ENCODE data around the gene TCTN1. TPM values are rescaled to one million over a fixed set of nuclear protein-coding genes. Genes with fewer than 3 reads are reported as not detected.
A peak's percentile ranks its signal among the peaks of the same experiment; 100 is the strongest.

TCTN1 gene
- total and polyA plus RNA-seq, 9 of the 15 experiments (the other 6 are each of a cell fraction or from before 2014, with no cell fraction given): 0.32 to 12.5 (median 4.0) TPM

- TF ChIP-seq CTCF (IDR thresholded peaks at IDR 0.05 in 2 of 3, conservative IDR thresholded peaks at IDR 0.05 in 1 of 3; ENCODE audit: insufficient read depth in 2 of 3, low read depth in 1 of 3, low read length in 3 of 3) (peak; percentile 32 to 59 (median 54); a peak in 4 of 6 replicates), ZNF224 (CRISPR knock-in tag; IDR thresholded peaks at IDR 0.05) (no peak), GABPA (tag; conservative IDR thresholded peaks at IDR 0.05; ENCODE audit: low read depth) (0 out of 2 replicates have a peak, but pooled peaks have one; percentile 15), MTA3 (IDR thresholded peaks at IDR 0.05; ENCODE audit: borderline replicate concordance) (no peak), ELK3 (CRISPR knock-in tag; IDR thresholded peaks at IDR 0.05) (no peak), REST (IDR thresholded peaks at IDR 0.05; ENCODE audit: borderline replicate concordance) (peak; percentile 64; the same call in 1 of the 2 replicates), REST (CRISPR knock-in tag; IDR thresholded peaks at IDR 0.05; ENCODE audit: low read depth) (no peak)
Observed at GRCh38 chr12:110649341-110649847, 35.5 kb downstream of the TCTN1 start (continued).
